GM12878 (cell line): ENCODE data around the gene LYRM4. TPM values are rescaled to one million over a fixed set of nuclear protein-coding genes. Genes with fewer than 3 reads are reported as not detected.
A peak's percentile ranks its signal among the peaks of the same experiment; 100 is the strongest.

Source experiments
- ATAC-seq: fragments of 200-7000 bp; cut with Tn5 transposase; 3 replicates; pipeline ENCODE4 v1.9.1; 2020; ENCODE audit warnings: mild to moderate bottlenecking, moderate library complexity
- BruUV-seq: library from RNA; stranded (reverse); fragments of 400-500 nt; replicated peaks from 2 replicates; lab custom pipeline; 2021; lab: Mats Ljungman, UMichigan
- CTCF ChIA-PET: fragments of 300-600 bp; sonication (Branson Sonifier 250); formaldehyde crosslinking; extraction: SDS; loops from one replicate; lab custom pipeline; 2021; ENCODE audit warnings: inconsistent platforms; lab: Yijun Ruan, JAX
- POLR2A ChIA-PET: fragments of 350-600 bp; formaldehyde crosslinking; extraction: SDS; loops from one replicate; lab custom pipeline; 2021; ENCODE audit warnings: inconsistent platforms; lab: Charles Lee
- RAD21 ChIA-PET: fragments of 300-600 bp; sonication (Branson Sonifier 250); formaldehyde crosslinking; loops from one replicate; lab custom pipeline; 2023; ENCODE audit warnings: antibody characterized with exemption; ENCODE audit not compliant: unreplicated experiment; lab: Charles Lee
- SMC1A ChIA-PET: fragments of 300-600 bp; sonication (Branson Sonifier 250); formaldehyde crosslinking; loops from one replicate; lab custom pipeline; 2023; ENCODE audit not compliant: unreplicated experiment, uncharacterized antibody; lab: Charles Lee
- DNase-seq: peaks from one replicate; pipeline ENCODE4 v3.0.0-alpha.2; 2011; ENCODE audit warnings: low read depth, low spot score
- FAIRE-seq: peaks from 3 replicates; lab custom pipeline; 2011; peaks lifted over from hg19 to GRCh38; lab: Jason Lieb, UNC
- H2AFZ ChIP-seq: 2 replicates; pipeline ENCODE4 v1.6.0; 2011; ENCODE audit warnings: low read depth, low read length, control low read depth; ENCODE audit not compliant: control insufficient read depth
- H3K27ac ChIP-seq: 2 replicates; pipeline ENCODE4 v1.5.1; 2011; ENCODE audit warnings: control low read depth; ENCODE audit not compliant: control insufficient read depth, insufficient read depth
- H3K27me3 ChIP-seq, 2 experiments: replicated peaks in 1 of 2; 2 replicates each; pipeline versions ENCODE4 v1.6.0 to v1.6.1; 2011; ENCODE audit warnings: low read length in 1 of 2; ENCODE audit not compliant: control insufficient read depth in 2 of 2, insufficient read depth in 2 of 2
- H3K36me3 ChIP-seq, 2 experiments: 2 replicates each; pipeline ENCODE4 v1.5.1; 2011; ENCODE audit warnings: low read length in 1 of 2; ENCODE audit not compliant: control insufficient read depth in 2 of 2, insufficient read depth in 2 of 2
- H3K4me1 ChIP-seq: 2 replicates; pipeline ENCODE4 v1.6.1; 2011; ENCODE audit warnings: mild to moderate bottlenecking, low read length, moderate library complexity, mixed read lengths; ENCODE audit not compliant: control insufficient read depth, insufficient read depth
- H3K4me2 ChIP-seq: 2 replicates; pipeline ENCODE4 v1.6.0; 2011; ENCODE audit warnings: control low read depth; ENCODE audit not compliant: control insufficient read depth, insufficient read depth
- H3K4me3 ChIP-seq: fragments of 200-600 bp; sonication (generic); 2 replicates; pipeline ENCODE4 v1.5.1; 2016
- H3K79me2 ChIP-seq: 2 replicates; pipeline ENCODE4 v1.6.0; 2011; ENCODE audit warnings: low read length; ENCODE audit not compliant: control insufficient read depth, insufficient read depth
- H3K9ac ChIP-seq: 2 replicates; pipeline ENCODE4 v1.8.0; 2011; ENCODE audit warnings: low read length, control low read depth, mixed read lengths; ENCODE audit not compliant: control insufficient read depth, insufficient read depth
- H3K9me3 ChIP-seq: replicated peaks from 3 replicates; pipeline ENCODE4 v1.5.1; 2011; ENCODE audit warnings: mild to moderate bottlenecking, low read length; ENCODE audit not compliant: control insufficient read depth, insufficient read depth
- H4K20me1 ChIP-seq: 2 replicates; pipeline ENCODE4 v1.6.0; 2011; ENCODE audit not compliant: control insufficient read depth, insufficient read depth
- CTCF ChIP-seq, 3 experiments: IDR thresholded peaks in 2 of 3; conservative IDR thresholded peaks in 1 of 3; 2 replicates each; pipeline ENCODE4 v1.5.1; 2011; ENCODE audit warnings: low read depth in 3 of 3, low read length in 3 of 3, mild to moderate bottlenecking in 3 of 3, control low read depth in 2 of 3, moderate library complexity in 2 of 3, inconsistent platforms in 1 of 3, mixed read lengths in 1 of 3; ENCODE audit not compliant: control insufficient read depth in 2 of 3, insufficient read depth in 1 of 3; ENCODE audit errors: extremely low read depth in 1 of 3
- GABPA ChIP-seq: IDR thresholded peaks from 2 replicates; pipeline ENCODE4 v1.6.1; 2014; ENCODE audit warnings: antibody characterized with exemption, low read depth, mild to moderate bottlenecking, inconsistent platforms
- GATAD2B ChIP-seq: fragments of 450-650 bp; conservative IDR thresholded peaks from 2 replicates; pipeline ENCODE4 v1.6.1; 2017; ENCODE audit warnings: low read depth, mild to moderate bottlenecking, moderate library complexity
- HDAC6 ChIP-seq: fragments of 200-600 bp; sonication (generic); IDR thresholded peaks from one replicate; pipeline ENCODE4 v1.8.0; 2017; ENCODE audit warnings: antibody characterized with exemption; ENCODE audit not compliant: unreplicated experiment
- NR2C2 ChIP-seq: IDR thresholded peaks from 2 replicates; pipeline ENCODE4 v1.6.1; 2011; ENCODE audit warnings: borderline replicate concordance, low read depth; ENCODE audit not compliant: control insufficient read depth, insufficient read length
- PAX5 ChIP-seq: IDR thresholded peaks from 2 replicates; pipeline ENCODE4 v1.6.1; 2011; ENCODE audit warnings: low read depth, low read length, borderline replicate concordance
- POU2F2 ChIP-seq: IDR thresholded peaks from 3 replicates; pipeline ENCODE4 v1.6.1; 2011; ENCODE audit warnings: low read depth, mild to moderate bottlenecking, low read length, borderline replicate concordance
- SP1 ChIP-seq: IDR thresholded peaks from one replicate; pipeline ENCODE4 v1.6.1; 2011; ENCODE audit warnings: low read depth, low read length
- SUZ12 ChIP-seq: fragments of 200-600 bp; sonication (generic); IDR thresholded peaks from one replicate; pipeline ENCODE4 v1.6.1; 2018; ENCODE audit warnings: antibody characterized with exemption, mild to moderate bottlenecking; ENCODE audit not compliant: unreplicated experiment
- ZBTB4 ChIP-seq: fragments of 450-650 bp; formaldehyde crosslinking; IDR thresholded peaks from 2 replicates; pipeline ENCODE4 v1.4.0; 2022; ENCODE audit warnings: mild to moderate bottlenecking, moderate library complexity
- WGBS: methylation state at CpG from one replicate; pipeline ENCODE4 v1.1.6; 2016; ENCODE audit warnings: low lambda C conversion rate; ENCODE audit not compliant: insufficient replicate concordance, insufficient coverage; ENCODE audit errors: missing lambda C conversion rate; 5-methylcytosine and 5-hydroxymethylcytosine counted together
- in situ Hi-C: fragments of 300-500 bp; cut with MboI; formaldehyde crosslinking; loops from 9 replicates; pipeline ENCODE4 v1.14.3; 2018; ENCODE audit warnings: mixed read lengths
- intact Hi-C: fragments of 100-400 bp; cut with micrococcal nuclease; formaldehyde crosslinking; loops from one replicate; pipeline ENCODE4 v1.14.2; 2022; ENCODE audit not compliant: unreplicated experiment
- polyA plus RNA-seq, 11 experiments: library from polyadenylated mRNA; depleted of rRNA in 4 of 11; unstranded in 6 of 11; stranded (reverse) in 5 of 11; fragments of >200 nt; fragmentation: Nextera tagmentation in 4 of 11; fragmentation: Illumina TruSeq in 1 of 11; extraction: Ambion mirVana in 4 of 11; extraction: Trizol in 1 of 11; gene quantifications; 1 replicate in 1 of 11; 2 replicates in 10 of 11; pipeline versions ENCODE4 v1.2.1 to v1.2.3, GENCODE V29; 2011 to 2016; ENCODE audit warnings: inconsistent platforms in 2 of 11, missing spikeins in 2 of 11, low read depth in 1 of 11
- total RNA-seq, 4 experiments: library from RNA; depleted of rRNA in 3 of 4; stranded (reverse); fragments of >200 nt in 3 of 4; fragmentation: Illumina TruSeq in 1 of 4; extraction: Trizol in 1 of 4; gene quantifications; 2 replicates each; pipeline versions ENCODE4 v1.2.1 to v1.2.3, GENCODE V29; 2013 to 2021

Gene LYRM4
- total and polyA plus RNA-seq, 10 of the 15 experiments (the other 5 are each of a cell fraction or from before 2014, with no cell fraction given): 32.7 to 66.8 (median 44.0) TPM

- TF ChIP-seq PAX5 (peak; percentile 80; the same call in 1 of the 2 replicates), CTCF (IDR thresholded peaks at IDR 0.05 in 2 of 3, conservative IDR thresholded peaks at IDR 0.05 in 1 of 3; ENCODE audit: control insufficient read depth in 2 of 3, extremely low read depth in 1 of 3, insufficient read depth in 1 of 3, low read depth in 3 of 3, low read length in 3 of 3) (0 out of 6 replicates have a peak, but pooled peaks of 1 of the 3 experiments have one; percentile 4)
- TF ChIP-seq, all 136 proteins: peak for 16
Observed at GRCh38 chr6:5132731-5133130, 128.0 kb downstream of the LYRM4 start (continued).

GRCh38 chr6:5130135-5130866 is 130.4 kb downstream of the LYRM4 start:
- H3K27ac ChIP-seq: no peak overlapping the region
- no peaks in the 10 kb centered on the region for H3K79me2 ChIP-seq
- ATAC-seq (no peak), FAIRE-seq (no peak), DNase-seq (no peak)
- ChIA-PET POLR2A (no interaction called here), CTCF (interaction anchor here (1.9 kb wide), 1 partner anchor 11 kb away, joined by 8 read pairs; no protein-coding TSS in a partner anchor), RAD21 (no interaction called here), SMC1A (interaction anchor here (1.5 kb wide), 1 partner anchor 13 kb away, joined by 7 read pairs; no protein-coding TSS in a partner anchor)
- no peaks in the 10 kb centered on the region for H3K9me3 ChIP-seq
- H2AFZ ChIP-seq: no peak overlapping the region
- in situ Hi-C loops (no loop called here), intact Hi-C loops (loop anchor here (5.0 kb wide), 1 partner anchor 73 kb away; no protein-coding TSS in a partner anchor)
- H3K27me3 ChIP-seq: no peaks in the 10 kb centered on the region
- BruUV-seq: no TSS peak
- H3K4me2 ChIP-seq: no peak overlapping the region
- H3K9ac ChIP-seq: no peak overlapping the region
- H3K4me1 ChIP-seq: peaks cover 11% of the 10 kb centered on the region
- no peaks in the 10 kb centered on the region; a peak in 1 of 4 replicates for H3K36me3 ChIP-seq
- H3K4me3 ChIP-seq: no peak overlapping the region
- 87% methylated on average over 9 of the region's 10 CpGs for WGBS
- H4K20me1 ChIP-seq: no peaks in the 10 kb centered on the region
- TF ChIP-seq SP1 (no peak), GATAD2B (no peak), HDAC6 (no peak), POU2F2 (no peak), GABPA (no peak), NR2C2 (no peak), ZBTB4 (CRISPR knock-in tag) (no peak), SUZ12 (no peak)
